Measurements from ENCODE around the gene NISCH. TPM values are rescaled to one million over a fixed set of nuclear protein-coding genes. Genes with fewer than 3 reads are reported as not detected.

Gene NISCH
- polyA plus RNA-seq, 1 donor (not counting 4 experiments of a cell fraction or from before 2014, with no cell fraction given), result 48.1 TPM

- H2AFZ ChIP-seq (ENCODE audit: control insufficient read depth, low read length), result peak overlapping the region; percentile 74
- H3K27ac ChIP-seq (ENCODE audit: control insufficient read depth, insufficient read depth, low read length), result no peak overlapping the region
- FAIRE-seq, result peak; percentile 81
- no peak overlapping the region for H3K4me3 ChIP-seq (ENCODE audit: control insufficient read depth in 2 of 3, extremely low read depth in 1 of 3, insufficient read depth in 2 of 3, low read depth in 1 of 3, low read length in 3 of 3)
- no peaks in the 10 kb centered on the region for H3K79me2 ChIP-seq (ENCODE audit: control insufficient read depth, insufficient read depth, low read length)
- H3K4me2 ChIP-seq (ENCODE audit: control insufficient read depth, extremely low read depth, insufficient read depth, low read depth, low read length), result peak overlapping the region; percentile 51
- H4K20me1 ChIP-seq (ENCODE audit: control insufficient read depth, extremely low read depth, insufficient read depth, low read length), result no peaks in the 10 kb centered on the region
- dilution Hi-C loops (cut with MboI; ENCODE audit: extremely low pct_ligation_motif_present, low sequenced_read_pairs), result no loop called here
- H3K27me3 ChIP-seq (ENCODE audit: control insufficient read depth, extremely low read depth, insufficient read depth, low read length), result no peaks in the 10 kb centered on the region
- no peak for DNase-seq (ENCODE audit: low read depth, low spot score)
- no peaks in the 10 kb centered on the region for H3K36me3 ChIP-seq (ENCODE audit: control insufficient read depth in 2 of 2, extremely low read depth in 1 of 2, insufficient read depth in 2 of 2, low read length in 2 of 2)
- H3K4me1 ChIP-seq (ENCODE audit: control insufficient read depth, extremely low read depth, insufficient read depth, low read length), result peaks cover 22% of the 10 kb centered on the region
- H3K9me1 ChIP-seq (ENCODE audit: control insufficient read depth, extremely low read depth, insufficient read depth, low read length), result no peaks in the 10 kb centered on the region
- H3K9me3 ChIP-seq (ENCODE audit: control insufficient read depth, low read depth, low read length), result no peaks in the 10 kb centered on the region
- TF ChIP-seq CTCF (optimal IDR thresholded peaks at IDR 0.05 in 1 of 3, IDR thresholded peaks at IDR 0.05 in 1 of 3, conservative IDR thresholded peaks at IDR 0.05 in 1 of 3; ENCODE audit: extremely low read depth in 1 of 3, insufficient read depth in 2 of 3, low read length in 3 of 3) (no peak), EZH2 (IDR thresholded peaks at IDR 0.05; ENCODE audit: low read length) (no peak)
- H3K9ac ChIP-seq (ENCODE audit: control insufficient read depth, extremely low read depth, insufficient read depth, low read length), result no peak overlapping the region
Observed at GRCh38 chr3:52437326-52438103, 17.9 kb upstream of the NISCH start.

- no peaks in the 10 kb centered on the region for H3K9me1 ChIP-seq (ENCODE audit: control insufficient read depth, extremely low read depth, insufficient read depth, low read length)
- no peak overlapping the region for H3K9ac ChIP-seq (ENCODE audit: control insufficient read depth, extremely low read depth, insufficient read depth, low read length)
- peak overlapping the region; percentile 51 for H3K4me2 ChIP-seq (ENCODE audit: control insufficient read depth, extremely low read depth, insufficient read depth, low read depth, low read length)
- H3K9me3 ChIP-seq (ENCODE audit: control insufficient read depth, low read depth, low read length), result no peaks in the 10 kb centered on the region
- FAIRE-seq (no peak), DNase-seq (ENCODE audit: low read depth, low spot score) (no peak)
- no peak for TF ChIP-seq EZH2 (IDR thresholded peaks at IDR 0.05; ENCODE audit: low read length)
- TF ChIP-seq CTCF (optimal IDR thresholded peaks at IDR 0.05 in 1 of 3, IDR thresholded peaks at IDR 0.05 in 1 of 3, conservative IDR thresholded peaks at IDR 0.05 in 1 of 3; ENCODE audit: extremely low read depth in 1 of 3, insufficient read depth in 2 of 3, low read length in 3 of 3), result no peak
- H3K79me2 ChIP-seq (ENCODE audit: control insufficient read depth, insufficient read depth, low read length), result no peaks in the 10 kb centered on the region
- no peaks in the 10 kb centered on the region for H4K20me1 ChIP-seq (ENCODE audit: control insufficient read depth, extremely low read depth, insufficient read depth, low read length)
- no peaks in the 10 kb centered on the region for H3K27me3 ChIP-seq (ENCODE audit: control insufficient read depth, extremely low read depth, insufficient read depth, low read length)
- peaks cover 22% of the 10 kb centered on the region for H3K4me1 ChIP-seq (ENCODE audit: control insufficient read depth, extremely low read depth, insufficient read depth, low read length)
- no peak overlapping the region for H3K4me3 ChIP-seq (ENCODE audit: control insufficient read depth in 2 of 3, extremely low read depth in 1 of 3, insufficient read depth in 2 of 3, low read depth in 1 of 3, low read length in 3 of 3)
- no peak overlapping the region for H3K27ac ChIP-seq (ENCODE audit: control insufficient read depth, insufficient read depth, low read length)
- H2AFZ ChIP-seq (ENCODE audit: control insufficient read depth, low read length), result peak overlapping the region; percentile 74
- dilution Hi-C loops (cut with MboI; ENCODE audit: extremely low pct_ligation_motif_present, low sequenced_read_pairs), result no loop called here
- H3K36me3 ChIP-seq (ENCODE audit: control insufficient read depth in 2 of 2, extremely low read depth in 1 of 2, insufficient read depth in 2 of 2, low read length in 2 of 2), result no peaks in the 10 kb centered on the region
Observed at GRCh38 chr3:52438104-52438376, 17.4 kb upstream of the NISCH start.
